Subcutaneous adipose tissue (tissue), 4 donors: Measurements from ENCODE around the gene TMEM150C. TPM values are rescaled to one million over a fixed set of nuclear protein-coding genes. Genes with fewer than 3 reads are reported as not detected.

Experiments used
- CTCF ChIP-seq: fragments of 450-650 bp; IDR thresholded peaks from one replicate; pipeline ENCODE4 v1.5.1; 2016; ENCODE audit warnings: low read depth, mild to moderate bottlenecking, control low read depth, antibody characterized with exemption, moderate library complexity
- total RNA-seq, 4 donors: library from RNA; depleted of rRNA; stranded (reverse); fragments of >200 nt; gene quantifications; one replicate each; pipeline ENCODE4 v1.1.0, GENCODE V29; 2016

The TMEM150C gene
- total RNA-seq, 4 donors from 2014 or later = 24.6 to 39.9 (median 34.8) TPM

GRCh38 chr4:82569076-82569475, 7.3 kb upstream of the TMEM150C start:
- no peak for TF ChIP-seq CTCF

- TF ChIP-seq CTCF = no peak
Measured at GRCh38 chr4:82567444-82567843, 5.7 kb upstream of the TMEM150C start.

GRCh38 chr4:82562564-82562854, 721 bp upstream of the TMEM150C start:
- no peak for TF ChIP-seq CTCF

- TF ChIP-seq CTCF = no peak
Measured at GRCh38 chr4:82560853-82561785, 669 bp downstream of the TMEM150C start.

- TF ChIP-seq CTCF = no peak
Measured at GRCh38 chr4:82559735-82560120, 2.1 kb downstream of the TMEM150C start.

- no peak for TF ChIP-seq CTCF
Measured at GRCh38 chr4:82555276-82555675, 6.5 kb downstream of the TMEM150C start.

GRCh38 chr4:82553020-82553419, 8.8 kb downstream of the TMEM150C start:
- no peak for TF ChIP-seq CTCF
